ENCODE results near the gene RC3H2.
"Not testable (repeated sequence)": the region's sequence is repeated elsewhere in the genome, so short reads cannot be mapped to it uniquely, and the experiment has no call there.

Gene RC3H2

GRCh38 chr9:122837266-122837850 is 67.8 kb downstream of the RC3H2 start:
- H3K36me3 ChIP-seq, result no peaks in the 10 kb centered on the region
- H3K27ac ChIP-seq, result no peak overlapping the region
- no peaks in the 10 kb centered on the region for H3K9me3 ChIP-seq
- H3K4me3 ChIP-seq (ENCODE audit: low read depth in 1 of 2, low read length in 1 of 2), result no peak overlapping the region
- peaks cover 0 to 4% of the 10 kb centered on the region in 2 experiments for H3K4me1 ChIP-seq (ENCODE audit: control insufficient read depth in 1 of 2, insufficient read depth in 1 of 2, low read depth in 1 of 2, low read length in 1 of 2)
- H3K27me3 ChIP-seq, result no peaks in the 10 kb centered on the region
- no peak for TF ChIP-seq CTCF (IDR thresholded peaks at IDR 0.05)

- Histone ChIP-seq H3K36me3 (no peaks in the 10 kb centered on the region), H3K9me3 (no peaks in the 10 kb centered on the region), H3K27ac (no peak overlapping the region), H3K4me3 (ENCODE audit: low read depth in 1 of 2, low read length in 1 of 2) (no peak overlapping the region), H3K27me3 (no peaks in the 10 kb centered on the region), H3K4me1 (ENCODE audit: control insufficient read depth in 1 of 2, insufficient read depth in 1 of 2, low read depth in 1 of 2, low read length in 1 of 2) (peaks cover 0 to 4% of the 10 kb centered on the region in 2 experiments)
- no peak for TF ChIP-seq CTCF (IDR thresholded peaks at IDR 0.05)
These were observed 69.8 kb downstream of the RC3H2 start for GRCh38 chr9:122835313-122835731.

GRCh38 chr9:122832194-122832593 is 73.0 kb downstream of the RC3H2 start:
- Histone ChIP-seq H3K36me3 (no peaks in the 10 kb centered on the region), H3K4me3 (ENCODE audit: low read depth in 1 of 2, low read length in 1 of 2) (no peak overlapping the region)
- no peak for TF ChIP-seq CTCF (IDR thresholded peaks at IDR 0.05)

GRCh38 chr9:122828965-122829284 is 76.2 kb downstream of the RC3H2 start:
- H3K27ac ChIP-seq, result peak overlapping the region; percentile 88
- H3K36me3 ChIP-seq; H3K9me3 ChIP-seq; H3K27me3 ChIP-seq; H3K4me1 ChIP-seq (ENCODE audit: control insufficient read depth in 1 of 2, insufficient read depth in 1 of 2, low read depth in 1 of 2, low read length in 1 of 2): not testable (repeated sequence)
- peak overlapping the region; percentile 87 to 95 for H3K4me3 ChIP-seq (ENCODE audit: low read depth in 1 of 2, low read length in 1 of 2)

More at GRCh38 chr9:122832194-122832593, 73.0 kb downstream of the RC3H2 start:
- H3K27ac ChIP-seq, result no peak overlapping the region
- H3K9me3 ChIP-seq, result no peaks in the 10 kb centered on the region
- no peaks in the 10 kb centered on the region for H3K27me3 ChIP-seq
- peaks cover 6 to 12% of the 10 kb centered on the region in 2 experiments for H3K4me1 ChIP-seq (ENCODE audit: control insufficient read depth in 1 of 2, insufficient read depth in 1 of 2, low read depth in 1 of 2, low read length in 1 of 2)

GRCh38 chr9:122827761-122828093 is 77.4 kb downstream of the RC3H2 start:
- H3K4me1 ChIP-seq (ENCODE audit: control insufficient read depth in 1 of 2, insufficient read depth in 1 of 2, low read depth in 1 of 2, low read length in 1 of 2), result peaks cover 6 to 8% of the 10 kb centered on the region in 2 experiments
- no peak for TF ChIP-seq CTCF (IDR thresholded peaks at IDR 0.05)
- peaks cover 17% of the 10 kb centered on the region for H3K36me3 ChIP-seq

GRCh38 chr9:122822938-122823337 is 82.2 kb downstream of the RC3H2 start:
- Histone ChIP-seq H3K27ac (no peak overlapping the region), H3K4me3 (ENCODE audit: low read depth in 1 of 2, low read length in 1 of 2) (no peak overlapping the region), H3K4me1 (ENCODE audit: control insufficient read depth in 1 of 2, insufficient read depth in 1 of 2, low read depth in 1 of 2, low read length in 1 of 2) (peaks cover 13 to 16% of the 10 kb centered on the region in 2 experiments), H3K9me3 (no peaks in the 10 kb centered on the region), H3K36me3 (peaks cover 46% of the 10 kb centered on the region), H3K27me3 (no peaks in the 10 kb centered on the region)
- no peak for TF ChIP-seq CTCF (IDR thresholded peaks at IDR 0.05)

More at GRCh38 chr9:122827761-122828093, 77.4 kb downstream of the RC3H2 start:
- Histone ChIP-seq H3K27ac (peak overlapping the region; percentile 88), H3K27me3 (no peaks in the 10 kb centered on the region), H3K9me3 (no peaks in the 10 kb centered on the region), H3K4me3 (ENCODE audit: low read depth in 1 of 2, low read length in 1 of 2) (peak overlapping the region; percentile 87 to 95)

Data from neutrophil (primary cell).